Natural killer cell (primary cell): ENCODE measurements around the gene PIGZ. TPM values are rescaled to one million over a fixed set of nuclear protein-coding genes. Genes with fewer than 3 reads are reported as not detected.
A peak's percentile ranks its signal among the peaks of the same experiment; 100 is the strongest.

Source experiments
- ATAC-seq, 3 donors: fragments of 150-1000 bp in 2 of 3; fragments of 200-7000 bp in 1 of 3; cut with Tn5 transposase; 1 replicate in 1 of 3; 2 replicates in 2 of 3; pipeline ENCODE4 v1.10.0; 2021; ENCODE audit warnings: mild to moderate bottlenecking in 2 of 3, moderate library complexity in 2 of 3
- DNase-seq, 2 donors: peaks; one replicate each; pipeline versions ENCODE4 v3.0.0 to v3.0.0-alpha.2; 2013 to 2021; ENCODE audit warnings: mixed read lengths in 1 of 2
- H3K27ac ChIP-seq: one replicate; pipeline ENCODE4 v1.5.1; 2013; ENCODE audit warnings: mild to moderate bottlenecking, low read length
- H3K27me3 ChIP-seq: one replicate; pipeline ENCODE4 v1.6.1; 2013; ENCODE audit warnings: low read length; ENCODE audit not compliant: control insufficient read depth, insufficient read depth
- H3K36me3 ChIP-seq: one replicate; pipeline ENCODE4 v1.6.1; 2013; ENCODE audit warnings: low read length; ENCODE audit not compliant: control insufficient read depth, insufficient read depth
- H3K4me1 ChIP-seq: one replicate; pipeline ENCODE4 v1.6.1; 2013; ENCODE audit warnings: low read length; ENCODE audit not compliant: control insufficient read depth, insufficient read depth
- H3K4me3 ChIP-seq: one replicate; pipeline ENCODE4 v1.5.1; 2013; ENCODE audit warnings: low read length
- H3K9me3 ChIP-seq: one replicate; pipeline ENCODE4 v1.6.1; 2013; ENCODE audit warnings: low read length; ENCODE audit not compliant: control insufficient read depth, insufficient read depth
- H3K27ac Mint-ChIP-seq, 2 donors: one replicate each; pipeline ENCODE4 v1.8.0; 2022; ENCODE audit warnings: mild to moderate bottlenecking in 2 of 2, mixed read lengths in 2 of 2, moderate library complexity in 1 of 2
- H3K27me3 Mint-ChIP-seq, 2 donors: one replicate each; pipeline ENCODE4 v1.8.0; 2022; ENCODE audit warnings: low read depth in 2 of 2, mixed read lengths in 2 of 2
- H3K36me3 Mint-ChIP-seq: one replicate; pipeline ENCODE4 v1.8.0; 2022; ENCODE audit warnings: mixed read lengths
- H3K4me1 Mint-ChIP-seq, 2 donors: one replicate each; pipeline ENCODE4 v1.8.0; 2022; ENCODE audit warnings: mixed read lengths in 2 of 2
- H3K4me3 Mint-ChIP-seq: one replicate; pipeline ENCODE4 v1.8.0; 2022; ENCODE audit warnings: mild to moderate bottlenecking, moderate library complexity, mixed read lengths
- H3K9me3 Mint-ChIP-seq, 2 donors: one replicate each; pipeline ENCODE4 v1.8.0; 2022; ENCODE audit warnings: mixed read lengths in 2 of 2
- CTCF ChIP-seq: fragments of 200-600 bp; IDR thresholded peaks from one replicate; pipeline ENCODE4 v1.8.0; 2022; ENCODE audit warnings: antibody characterized with exemption
- WGBS: methylation state at CpG from one replicate; pipeline ENCODE4 v1.1.7; 2013; ENCODE audit warnings: missing lambda C conversion rate; ENCODE audit not compliant: insufficient coverage; 5-methylcytosine and 5-hydroxymethylcytosine counted together
- intact Hi-C: fragments of 100-400 bp; cut with micrococcal nuclease; formaldehyde crosslinking; loops from one replicate; pipeline ENCODE4 v1.14.2; 2022
- total RNA-seq, 4 donors: library from RNA; stranded (reverse); fragments of 120-200 nt in 1 of 4; gene quantifications; one replicate each; pipeline versions ENCODE4 v1.2.3 to v1.2.4, GENCODE V29; 2013 to 2022

PIGZ gene, protein sequence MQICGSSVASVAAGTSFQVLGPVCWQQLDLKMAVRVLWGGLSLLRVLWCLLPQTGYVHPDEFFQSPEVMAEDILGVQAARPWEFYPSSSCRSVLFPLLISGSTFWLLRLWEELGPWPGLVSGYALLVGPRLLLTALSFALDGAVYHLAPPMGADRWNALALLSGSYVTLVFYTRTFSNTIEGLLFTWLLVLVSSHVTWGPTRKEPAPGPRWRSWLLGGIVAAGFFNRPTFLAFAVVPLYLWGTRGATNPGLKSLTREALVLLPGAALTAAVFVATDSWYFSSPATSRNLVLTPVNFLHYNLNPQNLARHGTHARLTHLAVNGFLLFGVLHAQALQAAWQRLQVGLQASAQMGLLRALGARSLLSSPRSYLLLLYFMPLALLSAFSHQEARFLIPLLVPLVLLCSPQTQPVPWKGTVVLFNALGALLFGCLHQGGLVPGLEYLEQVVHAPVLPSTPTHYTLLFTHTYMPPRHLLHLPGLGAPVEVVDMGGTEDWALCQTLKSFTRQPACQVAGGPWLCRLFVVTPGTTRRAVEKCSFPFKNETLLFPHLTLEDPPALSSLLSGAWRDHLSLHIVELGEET
- total RNA-seq = 1 to 10 TPM; 2.2 to 2.3 (median 2.2) TPM
- total RNA-seq (2013) = 1.1 TPM

DNA sequence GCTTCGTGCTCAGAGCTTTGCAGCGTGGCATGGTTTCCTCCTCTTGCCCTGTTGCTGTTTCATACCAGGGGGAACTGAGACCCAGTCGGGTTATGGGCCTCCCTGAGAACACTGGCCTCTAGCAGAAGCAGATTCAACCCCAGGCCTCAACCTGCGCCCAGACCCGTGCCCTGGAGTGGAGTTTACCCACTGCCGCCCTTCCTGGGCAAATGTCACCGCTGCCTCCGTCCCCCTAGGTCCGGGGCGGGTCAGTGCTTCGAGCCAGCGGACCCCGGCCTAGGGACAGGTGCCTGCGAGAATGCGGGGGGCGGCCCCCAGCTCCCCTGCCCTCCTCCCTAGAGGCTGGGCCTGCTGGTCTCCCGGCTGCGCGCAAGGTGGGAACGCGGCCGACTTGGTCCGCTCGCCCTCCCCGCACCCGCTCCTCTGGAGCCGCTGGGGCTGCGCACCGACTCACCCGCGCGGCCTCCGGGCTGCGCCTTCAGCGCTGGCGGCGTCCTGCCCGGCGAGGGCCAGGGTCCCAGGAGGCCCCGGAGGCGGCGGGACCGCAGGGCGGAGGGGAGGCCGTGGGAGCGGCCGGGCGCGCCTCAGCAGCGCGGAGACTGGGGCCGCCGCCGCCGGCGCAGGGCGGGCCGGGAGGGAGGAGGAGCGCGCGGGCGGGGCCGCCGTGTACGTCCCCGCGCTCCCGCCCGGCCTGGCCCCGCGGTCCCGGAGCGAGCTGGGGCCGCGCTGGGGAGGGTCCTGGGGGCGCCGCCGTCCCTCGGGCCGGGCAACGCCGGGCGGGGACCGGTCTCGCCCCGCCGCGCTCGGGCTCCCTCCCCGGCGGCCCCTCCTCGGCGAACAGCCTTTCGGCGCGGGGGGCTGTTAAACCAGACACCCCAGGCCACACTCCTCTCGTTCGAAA lies at the start of gene PIGZ:
PIGZ (minus strand) TSS at position 601 of the 901 bp plus-strand sequence. CDS start 16,802 bp downstream, outside the sequence.
- peak within 1 kb of the TSS in 1 of 2 donors; percentile 72 for H3K27ac Mint-ChIP-seq
- H3K4me3 ChIP-seq = peak within 1 kb of the TSS; percentile 41
- no peaks in the 10 kb centered on the region for H3K36me3 Mint-ChIP-seq
- intact Hi-C loops = loop anchor here (1.0 to 5.0 kb wide), 2 partner anchors 130 to 431 kb away; no protein-coding TSS in a partner anchor
- no peaks in the 10 kb centered on the region for H3K9me3 Mint-ChIP-seq
- H3K27ac ChIP-seq = no peak within 1 kb of the TSS
- H3K36me3 ChIP-seq = no peaks in the 10 kb centered on the region
- H3K9me3 ChIP-seq = no peaks in the 10 kb centered on the region
- TF ChIP-seq CTCF = no peak
- no peaks in the 10 kb centered on the region for H3K27me3 ChIP-seq
- ATAC-seq = peak; percentile 68 to 72 (median 71)
- H3K4me1 Mint-ChIP-seq = peaks cover 5 to 25% of the 10 kb centered on the region in 2 donors
- no peaks in the 10 kb centered on the region for H3K27me3 Mint-ChIP-seq
- H3K4me3 Mint-ChIP-seq = peak within 1 kb of the TSS; percentile 96
- peaks cover 14% of the 10 kb centered on the region for H3K4me1 ChIP-seq
- 2% methylated on average over 98 of the region's 98 CpGs for WGBS
- DNase-seq = peak; percentile 33 to 62

DNA sequence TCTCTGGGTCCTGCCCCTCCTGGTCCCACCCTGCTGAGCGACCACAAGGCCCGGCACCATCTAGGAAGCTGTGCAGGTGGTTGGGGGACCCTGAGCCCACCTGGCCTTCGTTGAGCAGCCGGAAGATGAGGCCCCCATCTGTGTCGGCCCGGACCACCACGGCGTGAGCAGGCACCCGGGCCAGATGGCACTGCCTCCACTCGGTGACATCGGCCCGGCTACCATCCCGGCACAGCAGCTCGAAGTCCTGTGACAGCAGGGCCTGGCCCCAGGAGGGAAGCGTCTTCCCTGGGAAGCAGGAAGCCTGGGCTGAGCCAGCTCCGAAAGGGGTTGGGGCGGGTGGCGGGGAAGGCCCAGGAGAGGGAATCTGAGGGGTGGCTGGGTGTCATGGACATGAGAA lies 48.4 kb upstream of the PIGZ start:
- H3K27ac Mint-ChIP-seq = no peak overlapping the region
- DNase-seq (no peak), ATAC-seq (no peak)
- Histone ChIP-seq H3K4me1 (no peaks in the 10 kb centered on the region), H3K4me3 (no peak overlapping the region), H3K9me3 (no peaks in the 10 kb centered on the region), H3K27me3 (no peaks in the 10 kb centered on the region), H3K36me3 (no peaks in the 10 kb centered on the region), H3K27ac (no peak overlapping the region)
- no peak for TF ChIP-seq CTCF
- no peaks in the 10 kb centered on the region for H3K36me3 Mint-ChIP-seq
- H3K4me1 Mint-ChIP-seq = no peaks in the 10 kb centered on the region
- 97% methylated on average over 18 of the region's 18 CpGs for WGBS
- no peaks in the 10 kb centered on the region for H3K27me3 Mint-ChIP-seq
- H3K9me3 Mint-ChIP-seq = no peaks in the 10 kb centered on the region
- H3K4me3 Mint-ChIP-seq = no peak overlapping the region
- intact Hi-C loops = no loop called here

- DNase-seq (no peak), ATAC-seq (no peak)
- H3K27ac Mint-ChIP-seq = no peak overlapping the region
- 95% methylated on average over 26 of the region's 28 CpGs for WGBS
- no peaks in the 10 kb centered on the region for H3K27me3 Mint-ChIP-seq
- TF ChIP-seq CTCF = no peak
- Histone ChIP-seq H3K36me3 (no peaks in the 10 kb centered on the region), H3K4me3 (no peak overlapping the region), H3K27me3 (no peaks in the 10 kb centered on the region), H3K4me1 (no peaks in the 10 kb centered on the region), H3K27ac (no peak overlapping the region), H3K9me3 (no peaks in the 10 kb centered on the region)
- H3K9me3 Mint-ChIP-seq = no peaks in the 10 kb centered on the region
- H3K4me3 Mint-ChIP-seq = no peak overlapping the region
- H3K36me3 Mint-ChIP-seq = no peaks in the 10 kb centered on the region
- intact Hi-C loops = no loop called here
- no peaks in the 10 kb centered on the region for H3K4me1 Mint-ChIP-seq
These were observed 47.4 kb upstream of the PIGZ start for GRCh38 chr3:197015790-197016736.
